Gastrocnemius medialis (tissue), 4 donors: Measurements from ENCODE around the gene BCL7C.

Experiments
- CTCF ChIP-seq, 5 experiments: fragments of 450-650 bp in 3 of 5; fragments of 200-600 bp in 2 of 5; sonication (generic) in 2 of 5; IDR thresholded peaks in 4 of 5; conservative IDR thresholded peaks in 1 of 5; 1 replicate in 4 of 5; 2 replicates in 1 of 5; pipeline ENCODE4 v1.5.1; 2016 to 2019; ENCODE audit warnings: antibody characterized with exemption in 5 of 5, mild to moderate bottlenecking in 3 of 5, moderate library complexity in 3 of 5
- POLR2A ChIP-seq, 2 donors: fragments of 450-650 bp; IDR thresholded peaks; one replicate each; pipeline ENCODE4 v1.6.1; 2017; ENCODE audit warnings: antibody characterized with exemption in 2 of 2, mild to moderate bottlenecking in 2 of 2, moderate library complexity in 2 of 2

GRCh38 chr16:30914830-30915229 lies 21.0 kb upstream of the BCL7C start:
- TF ChIP-seq CTCF (IDR thresholded peaks at IDR 0.05 in 4 of 5, conservative IDR thresholded peaks at IDR 0.05 in 1 of 5) (no peak), POLR2A (IDR thresholded peaks at IDR 0.05) (no peak)
